HepG2 (cell line): ENCODE data around the gene ATP9B. TPM values are rescaled to one million over a fixed set of nuclear protein-coding genes. Genes with fewer than 3 reads are reported as not detected.

Experiments
- ATAC-seq: fragments of 200-7000 bp; cut with Tn5 transposase; 3 replicates; pipeline ENCODE4 v1.9.1; 2020; ENCODE audit warnings: mild to moderate bottlenecking, moderate library complexity
- BruUV-seq: library from RNA; stranded (reverse); fragments of 400-500 nt; replicated peaks from 2 replicates; lab custom pipeline; 2021; lab: Mats Ljungman, UMichigan
- CTCF ChIA-PET: fragments of 300-600 bp; formaldehyde crosslinking; extraction: SDS; loops from one replicate; lab custom pipeline; 2021; ENCODE audit warnings: low total read pairs, inconsistent platforms, low intra/inter-chr PET ratio; lab: Yijun Ruan, JAX
- POLR2A ChIA-PET: fragments of 350-600 bp; sonication (Branson Sonifier 250); formaldehyde crosslinking; loops from one replicate; lab custom pipeline; 2020; ENCODE audit warnings: antibody characterized with exemption, inconsistent platforms; lab: Yijun Ruan, JAX
- DNase-seq: peaks from one replicate; pipeline ENCODE4 v3.0.0-alpha.2; 2015; ENCODE audit warnings: low spot score
- FAIRE-seq: peaks from 3 replicates; lab custom pipeline; 2011; peaks lifted over from hg19 to GRCh38; lab: Jason Lieb, UNC
- H2AFZ ChIP-seq: one replicate; pipeline ENCODE4 v1.6.1; 2011; ENCODE audit warnings: low read length, inconsistent platforms
- H3K27ac ChIP-seq: fragments of 300-600 bp; 3 replicates; pipeline ENCODE4 v1.8.0; 2011; ENCODE audit warnings: mixed run types, mild to moderate bottlenecking, mixed read lengths, low read length, inconsistent platforms; ENCODE audit not compliant: insufficient read depth; ENCODE audit errors: extremely low read length
- H3K27me3 ChIP-seq, 2 experiments: fragments of 200-600 bp in 1 of 2; 2 replicates in 1 of 2; 3 replicates in 1 of 2; pipeline versions ENCODE4 v1.6.0 to v1.8.0; 2011; ENCODE audit warnings: low read length in 2 of 2, mild to moderate bottlenecking in 2 of 2, moderate library complexity in 2 of 2, inconsistent platforms in 1 of 2; ENCODE audit not compliant: insufficient read depth in 2 of 2, control insufficient read depth in 1 of 2
- H3K36me3 ChIP-seq, 2 experiments: fragments of 200-600 bp in 1 of 2; replicated peaks in 1 of 2; 2 replicates in 1 of 2; 3 replicates in 1 of 2; pipeline versions ENCODE4 v1.5.1 to v1.8.0; 2011; ENCODE audit warnings: low read length in 2 of 2, inconsistent platforms in 1 of 2; ENCODE audit not compliant: insufficient read depth in 2 of 2, control insufficient read depth in 1 of 2
- H3K4me1 ChIP-seq: 2 replicates; pipeline ENCODE4 v1.5.1; 2012; ENCODE audit warnings: low read length, inconsistent platforms; ENCODE audit not compliant: insufficient read depth
- H3K4me2 ChIP-seq: 2 replicates; pipeline ENCODE4 v1.6.0; 2011; ENCODE audit warnings: low read depth, low read length, inconsistent platforms
- H3K4me3 ChIP-seq, 3 experiments: fragments of 200-600 bp in 1 of 3; sonication (generic), shearing (Covaris generic) in 1 of 3; replicated peaks in 1 of 3; 2 replicates each; pipeline ENCODE4 v1.5.1; 2011 to 2016; ENCODE audit warnings: low read length in 3 of 3, inconsistent platforms in 2 of 3, low read depth in 2 of 3, mild to moderate bottlenecking in 2 of 3, control low read depth in 1 of 3, mixed read lengths in 1 of 3; ENCODE audit not compliant: insufficient read depth in 1 of 3
- H3K79me2 ChIP-seq: one replicate; pipeline ENCODE4 v1.6.1; 2011; ENCODE audit warnings: low read length, inconsistent platforms; ENCODE audit not compliant: insufficient read depth
- H3K9ac ChIP-seq: 2 replicates; pipeline ENCODE4 v1.6.0; 2011; ENCODE audit warnings: mild to moderate bottlenecking, low read depth, low read length, inconsistent platforms; ENCODE audit not compliant: insufficient read depth
- H3K9me3 ChIP-seq: 2 replicates; pipeline ENCODE4 v1.5.1; 2012; ENCODE audit warnings: mild to moderate bottlenecking, low read length
- H4K20me1 ChIP-seq: 2 replicates; pipeline ENCODE4 v1.6.0; 2011; ENCODE audit warnings: inconsistent platforms, mild to moderate bottlenecking, low read length, moderate library complexity; ENCODE audit not compliant: insufficient read depth
- CBX1 ChIP-seq: IDR thresholded peaks from one replicate; pipeline ENCODE4 v1.6.1; 2016; ENCODE audit warnings: antibody characterized with exemption, low read depth
- CREM ChIP-seq, 2 experiments: sonication (generic) in 1 of 2; formaldehyde crosslinking in 1 of 2; IDR thresholded peaks; 2 replicates each; pipeline versions ENCODE4 v1.4.0 to v1.6.1; 2016 to 2020; ENCODE audit warnings: antibody characterized with exemption in 1 of 2, mild to moderate bottlenecking in 1 of 2, missing genetic modification reagents in 1 of 2
- FOXK1 ChIP-seq: sonication (generic); formaldehyde crosslinking; IDR thresholded peaks from 2 replicates; pipeline ENCODE4 v1.4.0; 2020; ENCODE audit warnings: low read depth, missing genetic modification reagents, borderline replicate concordance
- JUNB ChIP-seq: sonication (generic); formaldehyde crosslinking; IDR thresholded peaks from 2 replicates; pipeline ENCODE4 v1.8.0; 2022; ENCODE audit warnings: missing genetic modification reagents, mild to moderate bottlenecking, borderline replicate concordance
- PAWR ChIP-seq: sonication (generic); formaldehyde crosslinking; IDR thresholded peaks from 2 replicates; pipeline ENCODE4 v1.4.0; 2020; ENCODE audit warnings: missing genetic modification reagents, mild to moderate bottlenecking, borderline replicate concordance
- RAD21 ChIP-seq: fragments of 450-650 bp; formaldehyde crosslinking; IDR thresholded peaks from 2 replicates; pipeline ENCODE4 v1.5.0; 2020; ENCODE audit warnings: mild to moderate bottlenecking
- SAFB2 ChIP-seq: sonication (generic); formaldehyde crosslinking; IDR thresholded peaks from 2 replicates; pipeline ENCODE4 v1.5.1; 2020; ENCODE audit warnings: missing genetic modification reagents, low read depth, mild to moderate bottlenecking, borderline replicate concordance
- ZBTB34 ChIP-seq: sonication (generic); formaldehyde crosslinking; IDR thresholded peaks from 2 replicates; pipeline ENCODE4 v1.8.0; 2022; ENCODE audit warnings: mild to moderate bottlenecking, missing genetic modification reagents
- ZIK1 ChIP-seq: sonication (generic); formaldehyde crosslinking; IDR thresholded peaks from 2 replicates; pipeline ENCODE4 v1.5.0; 2020; ENCODE audit warnings: mild to moderate bottlenecking, low read depth, missing genetic modification reagents, borderline replicate concordance
- ZNF101 ChIP-seq: sonication (generic); formaldehyde crosslinking; IDR thresholded peaks from 2 replicates; pipeline ENCODE4 v1.4.0; 2020; ENCODE audit warnings: mild to moderate bottlenecking, low read depth, missing genetic modification reagents, borderline replicate concordance
- ZNF383 ChIP-seq: sonication (generic); formaldehyde crosslinking; IDR thresholded peaks from 2 replicates; pipeline ENCODE4 v1.4.0; 2020; ENCODE audit warnings: missing genetic modification reagents, mild to moderate bottlenecking, borderline replicate concordance
- ZNF512 ChIP-seq: sonication (generic); formaldehyde crosslinking; IDR thresholded peaks from 2 replicates; pipeline ENCODE4 v1.4.0; 2020; ENCODE audit warnings: mild to moderate bottlenecking, missing genetic modification reagents
- ZNF614 ChIP-seq: IDR thresholded peaks from 2 replicates; pipeline ENCODE4 v1.6.1; 2018; ENCODE audit warnings: missing biosample characterization, missing genetic modification reagents, inconsistent platforms, borderline replicate concordance
- ZNF703 ChIP-seq: sonication (generic); formaldehyde crosslinking; IDR thresholded peaks from 2 replicates; pipeline ENCODE4 v1.5.1; 2020; ENCODE audit warnings: missing genetic modification reagents, mild to moderate bottlenecking, moderate library complexity, borderline replicate concordance
- WGBS: methylation state at CpG from one replicate; pipeline ENCODE4 v1.1.6; 2017; ENCODE audit warnings: low lambda C conversion rate; 5-methylcytosine and 5-hydroxymethylcytosine counted together
- in situ Hi-C: cut with HindIII; loops from 2 replicates; pipeline ENCODE4 v1.10.0; 2017; ENCODE audit warnings: low pct_unique_long_range_greater_than_20kb; ENCODE audit not compliant: extremely low pct_ligation_motif_present
- intact Hi-C: fragments of 100-400 bp; cut with micrococcal nuclease; formaldehyde crosslinking; loops from one replicate; pipeline ENCODE4 v1.10.0; 2022; ENCODE audit not compliant: unreplicated experiment
- polyA plus RNA-seq, 8 experiments: library from polyadenylated mRNA; depleted of rRNA in 3 of 8; stranded (reverse) in 7 of 8; unstranded in 1 of 8; fragments of >200 nt; fragmentation: Illumina TruSeq in 4 of 8; extraction: Trizol in 4 of 8; gene quantifications; 2 replicates each; pipeline versions ENCODE4 v1.2.1 to v1.2.3, GENCODE V29; 2011 to 2016; ENCODE audit warnings: low read depth in 4 of 8, missing spikeins in 1 of 8, mixed read lengths in 1 of 8; ENCODE audit not compliant: insufficient read depth in 1 of 8
- total RNA-seq, 5 experiments: library from RNA; depleted of rRNA; stranded (reverse); fragments of >200 nt; fragmentation: Illumina TruSeq; extraction: Trizol; gene quantifications; 2 replicates each; pipeline ENCODE4 v1.2.3, GENCODE V29; 2016; ENCODE audit warnings: low read depth in 1 of 5

ATP9B gene
- total and polyA plus RNA-seq, 2 of the 13 experiments (the other 11 are each of a cell fraction or from before 2014, with no cell fraction given), result 10.8 to 11.3 TPM

GRCh38 chr18:79185648-79186047 lies 116.5 kb downstream of the ATP9B start:
- CTCF ChIA-PET, result no interaction called here
- intact Hi-C loops, result no loop called here

GRCh38 chr18:79186649-79187048 lies 117.5 kb downstream of the ATP9B start:
- in situ Hi-C loops (no loop called here), intact Hi-C loops (no loop called here)
- DNase-seq (no peak), FAIRE-seq (no peak), ATAC-seq (no peak)
- ChIA-PET POLR2A (no interaction called here), CTCF (no interaction called here)
- H3K27ac ChIP-seq, result no peak overlapping the region
- H4K20me1 ChIP-seq, result no peaks in the 10 kb centered on the region
- no peak overlapping the region for H3K4me2 ChIP-seq
- WGBS, result 98% methylated on average over 2 of the region's 2 CpGs
- H3K9ac ChIP-seq, result no peak overlapping the region
- no peak overlapping the region for H2AFZ ChIP-seq
- H3K4me1 ChIP-seq, result no peaks in the 10 kb centered on the region
- no TSS peak for BruUV-seq
- H3K4me3 ChIP-seq, result no peak overlapping the region
- H3K36me3 ChIP-seq, result no peaks in the 10 kb centered on the region; a peak in 2 of 5 replicates
- no peaks in the 10 kb centered on the region for H3K9me3 ChIP-seq
- no peaks in the 10 kb centered on the region for H3K27me3 ChIP-seq
- no peaks in the 10 kb centered on the region for H3K79me2 ChIP-seq
- no peak for TF ChIP-seq ZNF703 (CRISPR knock-in tag)
- TF ChIP-seq ZNF101 (CRISPR knock-in tag), result no peak
- no peak for TF ChIP-seq CREM (IDR thresholded peaks at IDR 0.05)
- no peak for TF ChIP-seq CREM (CRISPR knock-in tag; IDR thresholded peaks at IDR 0.05)
- no peak for TF ChIP-seq JUNB
- TF ChIP-seq RAD21 (CRISPR knock-in tag), result no peak
- no peak for TF ChIP-seq FOXK1 (CRISPR knock-in tag)
- no peak for TF ChIP-seq ZNF383 (CRISPR knock-in tag)
- no peak for TF ChIP-seq ZNF512 (CRISPR knock-in tag)

More at GRCh38 chr18:79185648-79186047, 116.5 kb downstream of the ATP9B start:
- Histone ChIP-seq H4K20me1 (no peaks in the 10 kb centered on the region), H3K9me3 (no peaks in the 10 kb centered on the region), H3K27ac (no peak overlapping the region), H3K27me3 (no peaks in the 10 kb centered on the region), H3K4me2 (no peak overlapping the region), H3K9ac (no peak overlapping the region), H2AFZ (no peak overlapping the region), H3K4me3 (no peak overlapping the region), H3K79me2 (no peaks in the 10 kb centered on the region), H3K36me3 (no peaks in the 10 kb centered on the region; a peak in 2 of 5 replicates), H3K4me1 (no peaks in the 10 kb centered on the region)
- in situ Hi-C loops, result no loop called here
- FAIRE-seq (no peak), DNase-seq (no peak), ATAC-seq (no peak)
- POLR2A ChIA-PET, result no interaction called here
- BruUV-seq, result no TSS peak
- TF ChIP-seq SAFB2 (CRISPR knock-in tag) (no peak), ZBTB34 (CRISPR knock-in tag) (no peak), CBX1 (no peak), ZNF614 (CRISPR knock-in tag) (no peak), PAWR (CRISPR knock-in tag) (no peak), ZIK1 (CRISPR knock-in tag) (no peak)
- WGBS, result 96% methylated on average over 3 of the region's 3 CpGs
